ENCODE data around the gene ANXA1. TPM values are rescaled to one million over a fixed set of nuclear protein-coding genes. Genes with fewer than 3 reads are reported as not detected.

Gene ANXA1
- total and polyA plus RNA-seq, 10 of the 15 experiments (the other 5 are each of a cell fraction or from before 2014, with no cell fraction given), result 6.6 to 30.1 (median 12.6) TPM

DNA sequence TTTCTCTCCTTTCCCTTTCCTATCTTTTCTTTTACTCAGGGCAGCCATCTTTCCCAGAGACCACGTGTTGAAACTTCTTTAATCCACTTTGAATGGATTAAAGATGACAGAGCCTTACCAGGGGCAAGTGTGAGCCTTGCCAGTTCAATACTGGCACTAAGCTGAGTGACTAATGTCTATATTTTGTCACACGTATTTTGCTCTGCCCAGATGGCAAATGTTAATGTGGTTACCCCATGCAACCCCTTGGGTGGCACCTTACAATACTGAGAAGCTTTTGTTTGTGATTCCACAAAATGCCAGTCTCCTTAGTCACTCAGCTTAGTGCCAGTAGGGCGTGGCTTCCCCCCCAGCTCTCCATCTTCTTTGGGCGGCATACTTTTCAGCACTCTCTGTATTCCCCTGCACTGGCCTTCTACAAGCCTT is 24.8 kb downstream of the ANXA1 start (continued):
- no peak for TF ChIP-seq POLR2AphosphoS2 (IDR thresholded peaks at IDR 0.05; ENCODE audit: low read depth, low read length)
- no peak for TF ChIP-seq ZNF622 (IDR thresholded peaks at IDR 0.05)

DNA sequence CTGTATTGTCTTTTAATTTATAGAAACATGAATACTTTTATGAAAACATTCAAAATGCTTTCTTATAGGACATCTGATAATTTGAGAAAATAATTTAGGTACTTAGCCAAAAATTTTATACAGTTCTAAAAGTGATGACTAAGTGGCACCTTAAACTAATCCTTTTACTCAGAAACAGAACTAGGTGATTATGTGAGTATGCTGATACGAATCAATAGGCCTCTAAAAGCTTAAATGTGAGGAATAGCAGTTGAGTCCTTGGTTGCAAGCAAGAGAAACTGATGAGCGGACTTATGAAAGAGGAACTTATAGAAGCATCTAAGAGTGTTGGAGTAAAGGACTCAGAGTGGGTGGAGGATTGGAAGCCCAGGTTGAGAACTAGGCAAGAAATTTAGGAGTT is 26.4 kb downstream of the ANXA1 start:
- no peak for DNase-seq (ENCODE audit: low read depth, low spot score)
- H3K4me1 ChIP-seq (ENCODE audit: control insufficient read depth, insufficient read depth, low read length), result peaks cover 4% of the 10 kb centered on the region; the same call in 1 of the 2 replicates
- in situ Hi-C loops (cut with MboI) (no loop called here), intact Hi-C loops (cut with micrococcal nuclease; ENCODE audit: unreplicated experiment) (no loop called here)
- 24% methylated on average over 2 of the region's 2 CpGs for whole genome bisulfite sequencing (ENCODE audit: insufficient coverage, insufficient replicate concordance, low lambda C conversion rate, missing lambda C conversion rate)
- FAIRE-seq, result no peak
- TF ChIP-seq HDGF (IDR thresholded peaks at IDR 0.05) (no peak), HDAC6 (IDR thresholded peaks at IDR 0.05; ENCODE audit: unreplicated experiment) (no peak), POLR2A (IDR thresholded peaks at IDR 0.05; ENCODE audit: low read depth, low read length) (no peak), YBX1 (IDR thresholded peaks at IDR 0.05) (no peak), POLR2AphosphoS2 (IDR thresholded peaks at IDR 0.05; ENCODE audit: low read depth, low read length) (no peak), SREBF1 (IDR thresholded peaks at IDR 0.05; ENCODE audit: low read length) (no peak), MXI1 (IDR thresholded peaks at IDR 0.05; ENCODE audit: low read depth, low read length) (no peak), FOXK2 (IDR thresholded peaks at IDR 0.05) (no peak)
- TF ChIP-seq, protein P1, sequence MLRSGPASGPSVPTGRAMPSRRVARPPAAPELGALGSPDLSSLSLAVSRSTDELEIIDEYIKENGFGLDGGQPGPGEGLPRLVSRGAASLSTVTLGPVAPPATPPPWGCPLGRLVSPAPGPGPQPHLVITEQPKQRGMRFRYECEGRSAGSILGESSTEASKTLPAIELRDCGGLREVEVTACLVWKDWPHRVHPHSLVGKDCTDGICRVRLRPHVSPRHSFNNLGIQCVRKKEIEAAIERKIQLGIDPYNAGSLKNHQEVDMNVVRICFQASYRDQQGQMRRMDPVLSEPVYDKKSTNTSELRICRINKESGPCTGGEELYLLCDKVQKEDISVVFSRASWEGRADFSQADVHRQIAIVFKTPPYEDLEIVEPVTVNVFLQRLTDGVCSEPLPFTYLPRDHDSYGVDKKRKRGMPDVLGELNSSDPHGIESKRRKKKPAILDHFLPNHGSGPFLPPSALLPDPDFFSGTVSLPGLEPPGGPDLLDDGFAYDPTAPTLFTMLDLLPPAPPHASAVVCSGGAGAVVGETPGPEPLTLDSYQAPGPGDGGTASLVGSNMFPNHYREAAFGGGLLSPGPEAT (IDR thresholded peaks at IDR 0.05; ENCODE audit: low read depth), result no peak
- TF ChIP-seq, protein P2, sequence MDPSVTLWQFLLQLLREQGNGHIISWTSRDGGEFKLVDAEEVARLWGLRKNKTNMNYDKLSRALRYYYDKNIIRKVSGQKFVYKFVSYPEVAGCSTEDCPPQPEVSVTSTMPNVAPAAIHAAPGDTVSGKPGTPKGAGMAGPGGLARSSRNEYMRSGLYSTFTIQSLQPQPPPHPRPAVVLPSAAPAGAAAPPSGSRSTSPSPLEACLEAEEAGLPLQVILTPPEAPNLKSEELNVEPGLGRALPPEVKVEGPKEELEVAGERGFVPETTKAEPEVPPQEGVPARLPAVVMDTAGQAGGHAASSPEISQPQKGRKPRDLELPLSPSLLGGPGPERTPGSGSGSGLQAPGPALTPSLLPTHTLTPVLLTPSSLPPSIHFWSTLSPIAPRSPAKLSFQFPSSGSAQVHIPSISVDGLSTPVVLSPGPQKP (IDR thresholded peaks at IDR 0.05; ENCODE audit: low read depth, low read length), result no peak
- TF ChIP-seq, protein P3, sequence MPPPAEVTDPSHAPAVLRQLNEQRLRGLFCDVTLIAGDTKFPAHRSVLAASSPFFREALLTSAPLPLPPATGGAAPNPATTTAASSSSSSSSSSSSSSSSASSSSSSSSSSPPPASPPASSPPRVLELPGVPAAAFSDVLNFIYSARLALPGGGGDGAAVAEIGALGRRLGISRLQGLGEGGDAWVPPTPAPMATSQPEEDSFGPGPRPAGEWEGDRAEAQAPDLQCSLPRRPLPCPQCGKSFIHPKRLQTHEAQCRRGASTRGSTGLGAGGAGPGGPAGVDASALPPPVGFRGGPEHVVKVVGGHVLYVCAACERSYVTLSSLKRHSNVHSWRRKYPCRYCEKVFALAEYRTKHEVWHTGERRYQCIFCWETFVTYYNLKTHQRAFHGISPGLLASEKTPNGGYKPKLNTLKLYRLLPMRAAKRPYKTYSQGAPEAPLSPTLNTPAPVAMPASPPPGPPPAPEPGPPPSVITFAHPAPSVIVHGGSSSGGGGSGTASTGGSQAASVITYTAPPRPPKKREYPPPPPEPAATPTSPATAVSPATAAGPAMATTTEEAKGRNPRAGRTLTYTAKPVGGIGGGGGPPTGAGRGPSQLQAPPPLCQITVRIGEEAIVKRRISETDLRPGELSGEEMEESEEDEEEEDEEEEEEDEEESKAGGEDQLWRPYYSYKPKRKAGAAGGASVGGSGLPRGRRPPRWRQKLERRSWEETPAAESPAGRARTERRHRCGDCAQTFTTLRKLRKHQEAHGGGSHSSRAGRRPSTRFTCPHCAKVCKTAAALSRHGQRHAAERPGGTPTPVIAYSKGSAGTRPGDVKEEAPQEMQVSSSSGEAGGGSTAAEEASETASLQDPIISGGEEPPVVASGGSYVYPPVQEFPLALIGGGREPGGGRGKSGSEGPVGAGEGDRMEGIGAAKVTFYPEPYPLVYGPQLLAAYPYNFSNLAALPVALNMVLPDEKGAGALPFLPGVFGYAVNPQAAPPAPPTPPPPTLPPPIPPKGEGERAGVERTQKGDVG (CRISPR knock-in tag; IDR thresholded peaks at IDR 0.05), result no peak
- H3K79me2 ChIP-seq (ENCODE audit: control insufficient read depth, insufficient read depth, low read length), result no peaks in the 10 kb centered on the region
- ATAC-seq, result no peak
- H3K4me3 ChIP-seq, result no peak overlapping the region
- H3K27me3 ChIP-seq (replicated peaks in 1 of 2; ENCODE audit: control insufficient read depth in 2 of 2, insufficient read depth in 2 of 2, low read length in 1 of 2), result no peaks in the 10 kb centered on the region
- H3K9me3 ChIP-seq (replicated peaks; ENCODE audit: control insufficient read depth, insufficient read depth, low read length), result no peaks in the 10 kb centered on the region
- H2AFZ ChIP-seq (ENCODE audit: control insufficient read depth, low read depth, low read length), result no peak overlapping the region
- no peaks in the 10 kb centered on the region for H3K36me3 ChIP-seq (ENCODE audit: control insufficient read depth in 2 of 2, insufficient read depth in 2 of 2, low read length in 1 of 2)
- SMC1A ChIA-PET (ENCODE audit: uncharacterized antibody, unreplicated experiment), result interaction anchor here (0.8 to 4.0 kb wide), 8 partner anchors 10 to 70 kb away, joined by 3 to 19 read pairs (median 4); no protein-coding TSS in a partner anchor
- no peaks in the 10 kb centered on the region for H4K20me1 ChIP-seq (ENCODE audit: control insufficient read depth, insufficient read depth)
- H3K27ac ChIP-seq (ENCODE audit: control insufficient read depth, insufficient read depth), result no peak overlapping the region
- RAD21 ChIA-PET (ENCODE audit: unreplicated experiment), result interaction anchor here (1.1 to 9.0 kb wide), 2 partner anchors 45 to 68 kb away, joined by 3 to 108 read pairs; no protein-coding TSS in a partner anchor
- no peak overlapping the region for H3K4me2 ChIP-seq (ENCODE audit: control insufficient read depth, insufficient read depth)
- CTCF ChIA-PET, result interaction anchor here (0.6 to 8.7 kb wide), 4 partner anchors 23 to 223 kb away, joined by 3 to 174 read pairs (median 6); no protein-coding TSS in a partner anchor
- BruUV-seq (replicated peaks), result no TSS peak
- POLR2A ChIA-PET, result no interaction called here
- no peak overlapping the region for H3K9ac ChIP-seq (ENCODE audit: control insufficient read depth, insufficient read depth, low read length)

Data from GM12878 (cell line).